Measurements from ENCODE around the gene PSME3IP1. TPM values are rescaled to one million over a fixed set of nuclear protein-coding genes. Genes with fewer than 3 reads are reported as not detected.

Gene PSME3IP1
- polyA plus RNA-seq, 3 donors = 75.4 to 133 (median 78.6) TPM

- H3K27ac Mint-ChIP-seq = no peak overlapping the region
- no peak for TF ChIP-seq CTCF (IDR thresholded peaks at IDR 0.05)
Observed at GRCh38 chr16:57163842-57164241, 22.0 kb downstream of the PSME3IP1 start.

GRCh38 chr16:57159447-57159846 lies 26.4 kb downstream of the PSME3IP1 start:
- intact Hi-C loops (cut with micrococcal nuclease) = no loop called here
- H3K36me3 Mint-ChIP-seq = peaks cover 71 to 90% of the 10 kb centered on the region in 2 donors

More at GRCh38 chr16:57163842-57164241, 22.0 kb downstream of the PSME3IP1 start:
- no peak overlapping the region for H3K4me2 ChIP-seq (replicated peaks; ENCODE audit: extremely low read depth, low read length, poor library complexity, severe bottlenecking)
- intact Hi-C loops (cut with micrococcal nuclease) = loop anchor here in 1 of 2 donors (10.0 kb wide), 2 partner anchors 199 to 299 kb away; partner anchors contain the start of genes CETP and SLC12A3
- 100% methylated on average over 1 of the region's 1 CpG for WGBS (ENCODE audit: insufficient coverage)
- Mint-ChIP-seq H3K27me3 (ENCODE audit: low read depth in 3 of 3) (no peaks in the 10 kb centered on the region), H3K9me3 (no peaks in the 10 kb centered on the region), H3K4me1 (peaks cover 33% of the 10 kb centered on the region), H3K4me3 (no peak overlapping the region), H3K36me3 (peaks cover 52 to 76% of the 10 kb centered on the region in 2 donors)
- H2AFZ ChIP-seq (ENCODE audit: insufficient read depth, low read depth, low read length, poor library complexity, severe bottlenecking) = no peak overlapping the region
- H3K27ac ChIP-seq (ENCODE audit: low read depth in 1 of 2, low read length in 2 of 2) = no peak overlapping the region
- no peaks in the 10 kb centered on the region for H3K9me3 ChIP-seq (replicated peaks in 1 of 2; ENCODE audit: control insufficient read depth in 1 of 2, insufficient read depth in 1 of 2, low read length in 2 of 2)
- H3K79me2 ChIP-seq (ENCODE audit: insufficient read depth, low read length) = no peaks in the 10 kb centered on the region
- peaks cover 16% of the 10 kb centered on the region for H4K20me1 ChIP-seq (ENCODE audit: insufficient read depth, low read length)
- no peaks in the 10 kb centered on the region for H3K27me3 ChIP-seq (ENCODE audit: control insufficient read depth in 2 of 2, insufficient read depth in 2 of 2, low read length in 2 of 2)
- peaks cover 61 to 81% of the 10 kb centered on the region in 2 donors for H3K36me3 ChIP-seq (replicated peaks in 1 of 2; ENCODE audit: control insufficient read depth in 1 of 2, insufficient read depth in 2 of 2, low read length in 2 of 2)
- no peak overlapping the region for H3K4me3 ChIP-seq (replicated peaks in 1 of 3; ENCODE audit: low read depth in 2 of 3, low read length in 3 of 3)
- H3K9ac ChIP-seq (ENCODE audit: insufficient read depth, low read length, poor library complexity, severe bottlenecking) = no peak overlapping the region
- peaks cover 24% of the 10 kb centered on the region in 2 donors for H3K4me1 ChIP-seq (ENCODE audit: control insufficient read depth in 1 of 2, insufficient read depth in 2 of 2, low read length in 2 of 2)
- no peak for DNase-seq

More at GRCh38 chr16:57159447-57159846, 26.4 kb downstream of the PSME3IP1 start:
- DNase-seq = no peak
- WGBS (ENCODE audit: insufficient coverage) = 89% methylated on average over 3 of the region's 4 CpGs
- Histone ChIP-seq H3K36me3 (replicated peaks in 1 of 2; ENCODE audit: control insufficient read depth in 1 of 2, insufficient read depth in 2 of 2, low read length in 2 of 2) (peaks cover 77 to 99% of the 10 kb centered on the region in 2 donors), H3K4me3 (replicated peaks in 1 of 3; ENCODE audit: low read depth in 2 of 3, low read length in 3 of 3) (no peak overlapping the region), H3K27ac (ENCODE audit: low read depth in 1 of 2, low read length in 2 of 2) (no peak overlapping the region), H4K20me1 (ENCODE audit: insufficient read depth, low read length) (peaks cover 16% of the 10 kb centered on the region), H3K4me2 (replicated peaks; ENCODE audit: extremely low read depth, low read length, poor library complexity, severe bottlenecking) (no peak overlapping the region), H3K27me3 (ENCODE audit: control insufficient read depth in 2 of 2, insufficient read depth in 2 of 2, low read length in 2 of 2) (no peaks in the 10 kb centered on the region), H3K79me2 (ENCODE audit: insufficient read depth, low read length) (peaks cover 8% of the 10 kb centered on the region), H3K4me1 (ENCODE audit: control insufficient read depth in 1 of 2, insufficient read depth in 2 of 2, low read length in 2 of 2) (no peaks in the 10 kb centered on the region), H2AFZ (ENCODE audit: insufficient read depth, low read depth, low read length, poor library complexity, severe bottlenecking) (no peak overlapping the region), H3K9me3 (replicated peaks in 1 of 2; ENCODE audit: control insufficient read depth in 1 of 2, insufficient read depth in 1 of 2, low read length in 2 of 2) (no peaks in the 10 kb centered on the region), H3K9ac (ENCODE audit: insufficient read depth, low read length, poor library complexity, severe bottlenecking) (no peak overlapping the region)
- Mint-ChIP-seq H3K9me3 (peaks cover 0 to 2% (median 0%) of the 10 kb centered on the region in 7 donors), H3K27ac (peak overlapping the region in 3 of 7 donors; percentile 40 to 66 (median 50)), H3K27me3 (ENCODE audit: low read depth in 3 of 3) (no peaks in the 10 kb centered on the region), H3K4me1 (peaks cover 14% of the 10 kb centered on the region), H3K4me3 (no peak overlapping the region)
- no peak for TF ChIP-seq CTCF (IDR thresholded peaks at IDR 0.05)

All from CD14-positive monocyte (primary cell).